Endothelial cell of umbilical vein (primary cell): ENCODE data around the gene GPR34. TPM values are rescaled to one million over a fixed set of nuclear protein-coding genes. Genes with fewer than 3 reads are reported as not detected.

Experiments used
- BruUV-seq: library from RNA; stranded (reverse); fragments of 400-500 nt; replicated peaks from 2 replicates; lab custom pipeline; 2021; lab: Mats Ljungman, UMichigan
- CTCF ChIA-PET: fragments of 300-600, 350-600 bp; sonication (Branson Sonifier 250); formaldehyde crosslinking; loops from one replicate; lab custom pipeline; 2021; ENCODE audit warnings: antibody characterized with exemption, inconsistent platforms; lab: Charles Lee
- POLR2A ChIA-PET: fragments of 300-600, 350-600 bp; sonication (Branson Sonifier 250); formaldehyde crosslinking; loops from one replicate; lab custom pipeline; 2021; ENCODE audit warnings: antibody characterized with exemption, inconsistent platforms; lab: Charles Lee
- DNase-seq: peaks from one replicate; pipeline ENCODE4 v3.0.0-alpha.2; 2011; ENCODE audit warnings: low read depth, low spot score
- FAIRE-seq: peaks from 2 replicates; lab custom pipeline; 2011; peaks lifted over from hg19 to GRCh38; lab: Jason Lieb, UNC
- H2AFZ ChIP-seq: 2 replicates; pipeline ENCODE4 v1.6.0; 2012; ENCODE audit warnings: low read depth, low read length, control low read depth, inconsistent platforms
- H3K27ac ChIP-seq: 2 replicates; pipeline ENCODE4 v1.5.1; 2011; ENCODE audit warnings: low read depth, mild to moderate bottlenecking, control low read depth, low read length, moderate library complexity; ENCODE audit not compliant: insufficient read depth
- H3K27me3 ChIP-seq, 2 experiments: 2 replicates each; pipeline versions ENCODE4 v1.6.0 to v1.6.1; 2011; ENCODE audit warnings: low read length in 2 of 2, mixed read lengths in 1 of 2; ENCODE audit not compliant: control insufficient read depth in 2 of 2, insufficient read depth in 2 of 2
- H3K36me3 ChIP-seq, 2 experiments: 2 replicates in 1 of 2; 3 replicates in 1 of 2; pipeline ENCODE4 v1.5.1; 2011; ENCODE audit warnings: low read length in 2 of 2, mild to moderate bottlenecking in 1 of 2, moderate library complexity in 1 of 2; ENCODE audit not compliant: control insufficient read depth in 2 of 2, insufficient read depth in 2 of 2; ENCODE audit errors: extremely low read depth in 1 of 2
- H3K4me1 ChIP-seq: 3 replicates; pipeline ENCODE4 v1.5.1; 2011; ENCODE audit warnings: mild to moderate bottlenecking, low read length; ENCODE audit not compliant: control insufficient read depth, insufficient read depth; ENCODE audit errors: extremely low read depth
- H3K4me2 ChIP-seq: 2 replicates; pipeline ENCODE4 v1.6.1; 2011; ENCODE audit warnings: low read length, control low read depth, mixed read lengths; ENCODE audit not compliant: insufficient read depth
- H3K4me3 ChIP-seq, 3 experiments: fragments of 200-600 bp in 1 of 3; sonication (generic), shearing (Covaris generic) in 1 of 3; replicated peaks in 1 of 3; 2 replicates each; pipeline ENCODE4 v1.5.1; 2011 to 2016; ENCODE audit warnings: control low read depth in 3 of 3, low read length in 3 of 3, mild to moderate bottlenecking in 2 of 3, inconsistent platforms in 1 of 3, low read depth in 1 of 3, moderate library complexity in 1 of 3; ENCODE audit not compliant: insufficient read depth in 1 of 3
- H3K79me2 ChIP-seq: 2 replicates; pipeline ENCODE4 v1.6.0; 2012; ENCODE audit warnings: low read length, inconsistent platforms; ENCODE audit not compliant: control insufficient read depth, insufficient read depth
- H3K9ac ChIP-seq: replicated peaks from 2 replicates; pipeline ENCODE3; 2011; ENCODE audit warnings: low read length, control low read depth; ENCODE audit not compliant: insufficient read depth; ENCODE audit errors: extremely low read depth
- H3K9me1 ChIP-seq: replicated peaks from 3 replicates; pipeline ENCODE4 v1.6.0; 2011; ENCODE audit warnings: mild to moderate bottlenecking, low read length; ENCODE audit not compliant: control insufficient read depth, insufficient read depth; ENCODE audit errors: extremely low read depth
- H3K9me3 ChIP-seq: replicated peaks from 2 replicates; pipeline ENCODE4 v1.5.1; 2012; ENCODE audit warnings: low read length, inconsistent platforms; ENCODE audit not compliant: control insufficient read depth, insufficient read depth
- H4K20me1 ChIP-seq: replicated peaks from 2 replicates; pipeline ENCODE3; 2011; ENCODE audit warnings: mild to moderate bottlenecking, low read length; ENCODE audit not compliant: control insufficient read depth, insufficient read depth; ENCODE audit errors: extremely low read depth
- CTCF ChIP-seq, 2 donors: IDR thresholded peaks; 1 replicate in 1 of 2; 2 replicates in 1 of 2; pipeline ENCODE4 v1.5.1; 2011; ENCODE audit warnings: low read length in 2 of 2, mild to moderate bottlenecking in 2 of 2, moderate library complexity in 2 of 2, control low read depth in 1 of 2, inconsistent platforms in 1 of 2, low read depth in 1 of 2; ENCODE audit not compliant: insufficient read depth in 1 of 2; ENCODE audit errors: extremely low read depth in 1 of 2
- EZH2 ChIP-seq: IDR thresholded peaks from 2 replicates; pipeline ENCODE4 v1.6.1; 2012; ENCODE audit warnings: borderline replicate concordance, low read depth, mild to moderate bottlenecking, moderate library complexity, low read length, inconsistent platforms; ENCODE audit not compliant: severe bottlenecking
- FOS ChIP-seq: IDR thresholded peaks from 2 replicates; pipeline ENCODE4 v1.6.1; 2011; ENCODE audit warnings: mild to moderate bottlenecking, low read length, moderate library complexity, borderline replicate concordance; ENCODE audit not compliant: insufficient read depth
- GATA2 ChIP-seq: IDR thresholded peaks from 2 replicates; pipeline ENCODE4 v1.7.0; 2011; ENCODE audit warnings: low read depth, mild to moderate bottlenecking, moderate library complexity, mixed read lengths, low read length; ENCODE audit not compliant: insufficient read length, insufficient read depth
- JUN ChIP-seq: IDR thresholded peaks from 2 replicates; pipeline ENCODE4 v1.6.1; 2011; ENCODE audit warnings: borderline replicate concordance, low read depth; ENCODE audit not compliant: insufficient read length, insufficient read depth
- MAX ChIP-seq: IDR thresholded peaks from 2 replicates; pipeline ENCODE4 v1.6.1; 2011; ENCODE audit not compliant: insufficient read depth, insufficient read length
- MYC ChIP-seq: IDR thresholded peaks from one replicate; pipeline ENCODE4 v1.6.1; 2011; ENCODE audit warnings: mild to moderate bottlenecking, low read depth, low read length
- POLR2A ChIP-seq: IDR thresholded peaks from 2 replicates; pipeline ENCODE4 v1.6.1; 2012; ENCODE audit warnings: low read depth, mild to moderate bottlenecking, control low read depth, low read length
- POLR2AphosphoS5 ChIP-seq: IDR thresholded peaks from 2 replicates; pipeline ENCODE4 v1.6.1; 2012; ENCODE audit warnings: low read depth, mild to moderate bottlenecking, control low read depth, low read length, moderate library complexity; ENCODE audit not compliant: insufficient read depth
- dilution Hi-C: fragments of 300-500 bp; cut with MboI; formaldehyde crosslinking; loops from one replicate; pipeline ENCODE4 v1.15.0; 2019; ENCODE audit warnings: low sequenced_read_pairs; ENCODE audit not compliant: extremely low pct_ligation_motif_present
- intact Hi-C: fragments of 100-400 bp; cut with micrococcal nuclease; formaldehyde crosslinking; loops from one replicate; pipeline ENCODE4 v1.10.0; 2022
- polyA plus RNA-seq, 4 experiments: library from polyadenylated mRNA; depleted of rRNA in 3 of 4; stranded (reverse) in 3 of 4; unstranded in 1 of 4; fragments of >200 nt; gene quantifications; 2 replicates each; pipeline versions ENCODE4 v1.2.1 to v1.2.3, GENCODE V29; 2011 to 2012; ENCODE audit warnings: missing spikeins in 1 of 4
- total RNA-seq: library from RNA; stranded (reverse); gene quantifications from 2 replicates; pipeline ENCODE4 v1.2.3, GENCODE V29; 2021

Gene GPR34
- total and polyA plus RNA-seq, 2 donors (not counting 3 experiments of a cell fraction or from before 2014, with no cell fraction given), result not detected

GRCh38 chrX:41728125-41728524 is 39.4 kb downstream of the GPR34 start:
- Histone ChIP-seq H3K4me3 (no peak overlapping the region), H3K36me3 (no peaks in the 10 kb centered on the region), H3K9ac (no peak overlapping the region), H3K4me2 (no peak overlapping the region), H3K9me3 (no peaks in the 10 kb centered on the region), H2AFZ (no peak overlapping the region), H3K4me1 (no peaks in the 10 kb centered on the region), H3K79me2 (no peaks in the 10 kb centered on the region), H3K27me3 (no peaks in the 10 kb centered on the region), H4K20me1 (no peaks in the 10 kb centered on the region), H3K9me1 (no peaks in the 10 kb centered on the region), H3K27ac (no peak overlapping the region)
- no TSS peak for BruUV-seq
- DNase-seq (no peak), FAIRE-seq (no peak)
- dilution Hi-C loops, result no loop called here
- POLR2A ChIA-PET, result no interaction called here
- TF ChIP-seq CTCF (IDR thresholded peaks at IDR 0.05; ENCODE audit: extremely low read depth in 1 of 2, insufficient read depth in 1 of 2, low read depth in 1 of 2, low read length in 2 of 2) (no peak), MAX (no peak), POLR2A (no peak), FOS (no peak), MYC (no peak), JUN (no peak), EZH2 (no peak), GATA2 (no peak), POLR2AphosphoS5 (no peak)
- intact Hi-C loops, result no loop called here
- CTCF ChIA-PET, result no interaction called here
